Fibroblast of lung (primary cell): Measurements from ENCODE around the gene EEF2K. TPM values are rescaled to one million over a fixed set of nuclear protein-coding genes. Genes with fewer than 3 reads are reported as not detected.

ENCODE experiments used
- DNase-seq, 2 donors: peaks; one replicate each; pipeline versions ENCODE4 v3.0.0 to v3.0.0-alpha.2; 2010; ENCODE audit warnings: low read depth in 2 of 2
- H2AFZ ChIP-seq: 2 replicates; pipeline ENCODE4 v1.5.1; 2012; ENCODE audit warnings: low read length, control low read depth, inconsistent platforms
- H3K27ac ChIP-seq: 2 replicates; pipeline ENCODE4 v1.5.1; 2011; ENCODE audit warnings: low read length, control low read depth; ENCODE audit not compliant: insufficient read depth
- H3K27me3 ChIP-seq: 2 replicates; pipeline ENCODE4 v1.5.1; 2011; ENCODE audit warnings: mild to moderate bottlenecking, low read length; ENCODE audit not compliant: control insufficient read depth, insufficient read depth
- H3K36me3 ChIP-seq: 2 replicates; pipeline ENCODE4 v1.5.1; 2011; ENCODE audit warnings: low read length; ENCODE audit not compliant: control insufficient read depth, insufficient read depth
- H3K4me1 ChIP-seq: 2 replicates; pipeline ENCODE4 v1.5.1; 2011; ENCODE audit warnings: low read length; ENCODE audit not compliant: control insufficient read depth, insufficient read depth; ENCODE audit errors: extremely low read depth
- H3K4me2 ChIP-seq: 2 replicates; pipeline ENCODE4 v1.5.1; 2011; ENCODE audit warnings: low read length, control low read depth; ENCODE audit not compliant: insufficient read depth; ENCODE audit errors: extremely low read depth
- H3K4me3 ChIP-seq, 4 experiments: fragments of 200-600 bp in 1 of 4; sonication (generic) in 1 of 4; replicated peaks in 1 of 4; 2 replicates each; pipeline ENCODE4 v1.5.1; 2011 to 2016; ENCODE audit warnings: low read length in 4 of 4, low read depth in 3 of 4, mild to moderate bottlenecking in 3 of 4, control low read depth in 2 of 4, inconsistent platforms in 1 of 4, mixed read lengths in 1 of 4; ENCODE audit not compliant: insufficient read depth in 1 of 4; ENCODE audit errors: control extremely low read depth in 1 of 4
- H3K79me2 ChIP-seq: 2 replicates; pipeline ENCODE4 v1.5.1; 2012; ENCODE audit warnings: mild to moderate bottlenecking, low read length, inconsistent platforms; ENCODE audit not compliant: control insufficient read depth, insufficient read depth
- H3K9ac ChIP-seq: 2 replicates; pipeline ENCODE4 v1.5.1; 2011; ENCODE audit warnings: mild to moderate bottlenecking, low read length, control low read depth; ENCODE audit not compliant: insufficient read depth
- H3K9me3 ChIP-seq: 2 replicates; pipeline ENCODE4 v1.5.1; 2012; ENCODE audit warnings: low read depth, low read length; ENCODE audit not compliant: control insufficient read depth, insufficient read depth
- H4K20me1 ChIP-seq: 2 replicates; pipeline ENCODE4 v1.5.1; 2011; ENCODE audit warnings: low read length; ENCODE audit not compliant: control insufficient read depth, insufficient read depth; ENCODE audit errors: extremely low read depth
- EZH2 ChIP-seq: IDR thresholded peaks from 2 replicates; pipeline ENCODE4 v1.5.1; 2012; ENCODE audit warnings: low read length, control low read depth, mild to moderate bottlenecking; ENCODE audit errors: missing control alignments
- polyA plus RNA-seq, 2 donors: library from polyadenylated mRNA; depleted of rRNA in 1 of 2; stranded (reverse) in 1 of 2; unstranded in 1 of 2; fragments of >200 nt; gene quantifications; 2 replicates each; pipeline ENCODE4 v1.2.1, GENCODE V29; 2011 to 2012; ENCODE audit warnings: missing spikeins in 1 of 2
- total RNA-seq: library from RNA; depleted of rRNA; stranded (reverse); fragments of >200 nt; gene quantifications from 2 replicates; pipeline ENCODE4 v1.2.1, GENCODE V29; 2014
- TF ChIP-seq, protein P1 (sequence below), 2 donors: IDR thresholded peaks in 1 of 2; conservative IDR thresholded peaks in 1 of 2; 1 replicate in 1 of 2; 2 replicates in 1 of 2; pipeline ENCODE4 v1.5.1; 2011 to 2012; ENCODE audit warnings: low read length in 2 of 2, control low read depth in 1 of 2, inconsistent platforms in 1 of 2, low read depth in 1 of 2, mild to moderate bottlenecking in 1 of 2

Gene EEF2K
- total and polyA plus RNA-seq, 2 donors (not counting 1 experiment from before 2014, with no cell fraction given), result 8.9 to 22.6 TPM

DNA sequence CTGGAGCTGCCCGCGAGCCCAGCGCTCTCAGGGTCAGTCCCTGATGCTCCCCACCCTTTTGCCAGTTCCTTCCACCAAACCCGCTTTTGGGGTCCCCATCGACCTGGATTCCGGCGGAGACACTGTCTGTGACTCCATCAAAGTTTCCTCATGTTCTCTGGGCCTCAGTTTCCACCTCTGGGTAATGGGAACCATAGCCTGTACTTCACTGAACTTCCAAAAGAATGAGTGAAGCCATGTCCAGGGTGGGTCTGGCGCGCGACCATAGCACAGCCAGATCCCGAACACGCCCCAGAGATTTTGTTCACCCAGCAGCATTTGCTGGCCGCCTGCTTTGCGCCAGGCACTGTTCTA lies 43.4 kb upstream of the EEF2K start:
- Histone ChIP-seq H3K4me2 (no peak overlapping the region), H3K27me3 (peaks cover 20% of the 10 kb centered on the region), H3K36me3 (no peaks in the 10 kb centered on the region), H3K79me2 (no peaks in the 10 kb centered on the region), H3K9me3 (no peaks in the 10 kb centered on the region), H3K27ac (no peak overlapping the region), H2AFZ (no peak overlapping the region), H3K4me3 (no peak overlapping the region), H3K9ac (no peak overlapping the region), H4K20me1 (no peaks in the 10 kb centered on the region), H3K4me1 (no peaks in the 10 kb centered on the region)
- no peak for TF ChIP-seq EZH2
- TF ChIP-seq, protein P1, sequence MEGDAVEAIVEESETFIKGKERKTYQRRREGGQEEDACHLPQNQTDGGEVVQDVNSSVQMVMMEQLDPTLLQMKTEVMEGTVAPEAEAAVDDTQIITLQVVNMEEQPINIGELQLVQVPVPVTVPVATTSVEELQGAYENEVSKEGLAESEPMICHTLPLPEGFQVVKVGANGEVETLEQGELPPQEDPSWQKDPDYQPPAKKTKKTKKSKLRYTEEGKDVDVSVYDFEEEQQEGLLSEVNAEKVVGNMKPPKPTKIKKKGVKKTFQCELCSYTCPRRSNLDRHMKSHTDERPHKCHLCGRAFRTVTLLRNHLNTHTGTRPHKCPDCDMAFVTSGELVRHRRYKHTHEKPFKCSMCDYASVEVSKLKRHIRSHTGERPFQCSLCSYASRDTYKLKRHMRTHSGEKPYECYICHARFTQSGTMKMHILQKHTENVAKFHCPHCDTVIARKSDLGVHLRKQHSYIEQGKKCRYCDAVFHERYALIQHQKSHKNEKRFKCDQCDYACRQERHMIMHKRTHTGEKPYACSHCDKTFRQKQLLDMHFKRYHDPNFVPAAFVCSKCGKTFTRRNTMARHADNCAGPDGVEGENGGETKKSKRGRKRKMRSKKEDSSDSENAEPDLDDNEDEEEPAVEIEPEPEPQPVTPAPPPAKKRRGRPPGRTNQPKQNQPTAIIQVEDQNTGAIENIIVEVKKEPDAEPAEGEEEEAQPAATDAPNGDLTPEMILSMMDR (conservative IDR thresholded peaks at IDR 0.05 in 1 of 2, IDR thresholded peaks at IDR 0.05 in 1 of 2; ENCODE audit: low read depth in 1 of 2, low read length in 2 of 2), result no peak
- DNase-seq, result no peak

DNA sequence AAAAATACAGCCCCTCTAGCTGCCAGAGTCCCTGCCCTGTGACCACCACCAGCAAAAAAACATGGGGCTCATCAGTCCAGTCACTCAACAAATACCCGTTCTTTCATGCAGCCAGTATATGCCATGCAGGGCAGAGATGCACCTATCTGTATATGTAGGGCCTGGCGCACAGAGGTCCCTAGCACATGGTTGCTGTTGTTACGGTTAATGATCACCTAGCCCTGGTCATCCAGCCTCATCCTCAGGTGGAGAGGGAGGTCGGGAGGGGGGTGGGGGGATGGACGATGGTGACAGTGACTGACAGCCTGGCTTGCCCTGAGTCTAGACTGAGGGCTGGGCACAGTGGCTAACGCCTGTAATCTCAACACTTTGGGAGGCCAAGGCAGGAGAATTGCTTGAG lies 42.3 kb upstream of the EEF2K start:
- Histone ChIP-seq H4K20me1 (no peaks in the 10 kb centered on the region), H3K36me3 (no peaks in the 10 kb centered on the region), H3K4me2 (no peak overlapping the region), H3K9me3 (no peaks in the 10 kb centered on the region), H3K9ac (no peak overlapping the region), H2AFZ (no peak overlapping the region), H3K27me3 (peaks cover 20% of the 10 kb centered on the region), H3K27ac (no peak overlapping the region), H3K79me2 (no peaks in the 10 kb centered on the region), H3K4me3 (no peak overlapping the region), H3K4me1 (no peaks in the 10 kb centered on the region)
- TF ChIP-seq, protein P1 (conservative IDR thresholded peaks at IDR 0.05 in 1 of 2, IDR thresholded peaks at IDR 0.05 in 1 of 2; ENCODE audit: low read depth in 1 of 2, low read length in 2 of 2), result no peak
- no peak for TF ChIP-seq EZH2
- DNase-seq, result no peak

DNA sequence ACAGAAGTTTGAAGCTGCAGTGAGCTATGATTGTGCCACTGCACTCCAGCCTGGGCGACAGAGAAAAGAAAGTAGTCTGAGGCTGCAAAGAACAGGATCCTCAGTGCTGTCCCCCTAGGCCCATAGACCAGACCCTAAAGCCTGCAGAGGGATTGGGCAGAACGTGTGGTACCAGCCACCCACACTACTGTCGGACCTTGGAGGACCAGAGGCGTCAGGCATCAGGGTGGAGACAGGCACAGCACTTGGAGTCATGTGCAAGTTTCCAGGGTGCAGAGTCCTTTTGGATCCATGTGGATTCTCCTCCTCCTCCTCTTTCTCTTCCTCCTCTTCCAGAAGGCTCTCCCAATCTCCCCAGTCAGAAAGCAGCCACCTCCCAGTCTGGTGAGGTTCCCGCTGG lies 41.6 kb upstream of the EEF2K start:
- no peak for DNase-seq
- no peak overlapping the region for H3K4me3 ChIP-seq
- no peaks in the 10 kb centered on the region for H4K20me1 ChIP-seq
- H3K4me2 ChIP-seq, result no peak overlapping the region
- H3K27me3 ChIP-seq, result peaks cover 20% of the 10 kb centered on the region
- no peak overlapping the region for H3K9ac ChIP-seq
- no peaks in the 10 kb centered on the region for H3K36me3 ChIP-seq
- H3K27ac ChIP-seq, result no peak overlapping the region
- H2AFZ ChIP-seq, result no peak overlapping the region
- H3K9me3 ChIP-seq, result no peaks in the 10 kb centered on the region
- H3K79me2 ChIP-seq, result no peaks in the 10 kb centered on the region
- H3K4me1 ChIP-seq, result no peaks in the 10 kb centered on the region
- TF ChIP-seq, protein P1 (conservative IDR thresholded peaks at IDR 0.05 in 1 of 2, IDR thresholded peaks at IDR 0.05 in 1 of 2; ENCODE audit: low read depth in 1 of 2, low read length in 2 of 2), result no peak
- TF ChIP-seq EZH2, result no peak
